ENCODE measurements around the gene MT1HL1. TPM values are rescaled to one million over a fixed set of nuclear protein-coding genes. Genes with fewer than 3 reads are reported as not detected.

MT1HL1 gene
- total RNA-seq, 1 donor, result not detected

- no peak for TF ChIP-seq CTCF (IDR thresholded peaks at IDR 0.05; ENCODE audit: insufficient read depth, low read length)
- no peak for DNase-seq (ENCODE audit: low read depth)
- H3K4me3 ChIP-seq (ENCODE audit: low read depth, low read length), result no peak overlapping the region
Measured at GRCh38 chr1:237011432-237011831, 7.2 kb upstream of the MT1HL1 start.

GRCh38 chr1:237009611-237010010 is 5.4 kb upstream of the MT1HL1 start:
- TF ChIP-seq CTCF (IDR thresholded peaks at IDR 0.05; ENCODE audit: insufficient read depth, low read length), result no peak
- DNase-seq (ENCODE audit: low read depth), result no peak
- no peak overlapping the region for H3K4me3 ChIP-seq (ENCODE audit: low read depth, low read length)

- DNase-seq (ENCODE audit: low read depth), result no peak
- no peak for TF ChIP-seq CTCF (IDR thresholded peaks at IDR 0.05; ENCODE audit: insufficient read depth, low read length)
- H3K4me3 ChIP-seq (ENCODE audit: low read depth, low read length), result no peak overlapping the region
Measured at GRCh38 chr1:237007147-237007881, 3.1 kb upstream of the MT1HL1 start.

- no peak for TF ChIP-seq CTCF (IDR thresholded peaks at IDR 0.05; ENCODE audit: insufficient read depth, low read length)
- no peak overlapping the region for H3K4me3 ChIP-seq (ENCODE audit: low read depth, low read length)
- no peak for DNase-seq (ENCODE audit: low read depth)
Measured at GRCh38 chr1:237005674-237006073, 1.4 kb upstream of the MT1HL1 start.

GRCh38 chr1:237003516-237003915 is 725 bp downstream of the MT1HL1 start:
- H3K4me3 ChIP-seq (ENCODE audit: low read depth, low read length), result no peak overlapping the region
- TF ChIP-seq CTCF (IDR thresholded peaks at IDR 0.05; ENCODE audit: insufficient read depth, low read length), result no peak
- DNase-seq (ENCODE audit: low read depth), result no peak

- no peak for TF ChIP-seq CTCF (IDR thresholded peaks at IDR 0.05; ENCODE audit: insufficient read depth, low read length)
- DNase-seq (ENCODE audit: low read depth), result no peak
- H3K4me3 ChIP-seq (ENCODE audit: low read depth, low read length), result no peak overlapping the region
Measured at GRCh38 chr1:237000191-237000590, 4.0 kb downstream of the MT1HL1 start.

GRCh38 chr1:236998546-236998945 is 5.7 kb downstream of the MT1HL1 start:
- no peak for DNase-seq (ENCODE audit: low read depth)
- no peak for TF ChIP-seq CTCF (IDR thresholded peaks at IDR 0.05; ENCODE audit: insufficient read depth, low read length)
- no peak overlapping the region for H3K4me3 ChIP-seq (ENCODE audit: low read depth, low read length)
